ENCODE data around the gene SLC18A3.

GRCh38 chr10:49624629-49625028, 14.5 kb downstream of the SLC18A3 start:
- TF ChIP-seq, protein P1, sequence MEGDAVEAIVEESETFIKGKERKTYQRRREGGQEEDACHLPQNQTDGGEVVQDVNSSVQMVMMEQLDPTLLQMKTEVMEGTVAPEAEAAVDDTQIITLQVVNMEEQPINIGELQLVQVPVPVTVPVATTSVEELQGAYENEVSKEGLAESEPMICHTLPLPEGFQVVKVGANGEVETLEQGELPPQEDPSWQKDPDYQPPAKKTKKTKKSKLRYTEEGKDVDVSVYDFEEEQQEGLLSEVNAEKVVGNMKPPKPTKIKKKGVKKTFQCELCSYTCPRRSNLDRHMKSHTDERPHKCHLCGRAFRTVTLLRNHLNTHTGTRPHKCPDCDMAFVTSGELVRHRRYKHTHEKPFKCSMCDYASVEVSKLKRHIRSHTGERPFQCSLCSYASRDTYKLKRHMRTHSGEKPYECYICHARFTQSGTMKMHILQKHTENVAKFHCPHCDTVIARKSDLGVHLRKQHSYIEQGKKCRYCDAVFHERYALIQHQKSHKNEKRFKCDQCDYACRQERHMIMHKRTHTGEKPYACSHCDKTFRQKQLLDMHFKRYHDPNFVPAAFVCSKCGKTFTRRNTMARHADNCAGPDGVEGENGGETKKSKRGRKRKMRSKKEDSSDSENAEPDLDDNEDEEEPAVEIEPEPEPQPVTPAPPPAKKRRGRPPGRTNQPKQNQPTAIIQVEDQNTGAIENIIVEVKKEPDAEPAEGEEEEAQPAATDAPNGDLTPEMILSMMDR (IDR thresholded peaks at IDR 0.05), result no peak
- TF ChIP-seq POLR2A (IDR thresholded peaks at IDR 0.05), result no peak
